ENCODE data around the gene FH. TPM values are rescaled to one million over a fixed set of nuclear protein-coding genes. Genes with fewer than 3 reads are reported as not detected.

Gene FH
- polyA plus RNA-seq (2013, experiment 1 of 2; ENCODE audit: insufficient read length): 79.9 TPM
- polyA plus RNA-seq (2013, experiment 2 of 2; ENCODE audit: insufficient read length): 57.4 TPM

- peak; percentile 99 for DNase-seq
These were observed at the start of gene FH for GRCh38 chr1:241519308-241520079. Gene FH, minus strand, starts transcription at chr1:241519755. Its CDS starts 33 bp downstream, at chr1:241519722.

GRCh38 chr1:241560849-241561187, 41.3 kb upstream of the FH start:
- DNase-seq: no peak

DNA sequence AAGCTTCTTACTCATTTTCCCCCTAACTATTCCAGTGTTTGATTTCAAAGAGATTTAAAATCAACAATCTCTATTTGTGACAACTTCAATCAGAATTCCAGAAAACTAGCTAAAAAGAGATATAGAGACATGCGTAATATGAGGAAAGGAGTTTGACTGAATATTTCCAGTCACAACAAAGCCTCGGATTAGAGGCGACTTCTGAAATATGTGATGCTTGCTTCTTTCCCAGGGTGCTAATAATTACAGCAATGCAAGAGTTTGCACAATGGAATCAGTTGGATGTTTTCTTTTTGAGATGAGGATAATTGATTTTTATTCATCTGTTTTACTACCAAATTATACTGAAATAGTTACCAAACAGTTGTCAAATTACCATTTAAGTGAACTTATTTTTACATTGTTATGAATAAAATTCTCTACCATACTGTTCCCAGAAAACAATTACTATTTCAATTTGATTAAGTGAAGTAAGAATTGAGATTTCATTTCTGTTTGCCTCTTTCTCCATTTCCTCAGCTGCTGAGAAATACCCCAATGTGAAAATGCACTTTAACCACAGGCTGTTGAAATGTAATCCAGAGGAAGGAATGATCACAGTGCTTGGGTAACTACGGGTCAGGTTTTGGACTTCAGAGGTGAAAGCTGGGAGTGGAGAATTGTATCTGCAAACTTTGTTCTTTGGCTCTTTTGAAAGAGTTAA, 40.7 kb upstream of the FH start:
- no peak for DNase-seq

GRCh38 chr1:241557551-241558193, 38.1 kb upstream of the FH start:
- DNase-seq: no peak

- DNase-seq: no peak
These were observed 37.5 kb upstream of the FH start for GRCh38 chr1:241557031-241557430.

GRCh38 chr1:241555526-241555925, 36.0 kb upstream of the FH start:
- DNase-seq: no peak

DNA sequence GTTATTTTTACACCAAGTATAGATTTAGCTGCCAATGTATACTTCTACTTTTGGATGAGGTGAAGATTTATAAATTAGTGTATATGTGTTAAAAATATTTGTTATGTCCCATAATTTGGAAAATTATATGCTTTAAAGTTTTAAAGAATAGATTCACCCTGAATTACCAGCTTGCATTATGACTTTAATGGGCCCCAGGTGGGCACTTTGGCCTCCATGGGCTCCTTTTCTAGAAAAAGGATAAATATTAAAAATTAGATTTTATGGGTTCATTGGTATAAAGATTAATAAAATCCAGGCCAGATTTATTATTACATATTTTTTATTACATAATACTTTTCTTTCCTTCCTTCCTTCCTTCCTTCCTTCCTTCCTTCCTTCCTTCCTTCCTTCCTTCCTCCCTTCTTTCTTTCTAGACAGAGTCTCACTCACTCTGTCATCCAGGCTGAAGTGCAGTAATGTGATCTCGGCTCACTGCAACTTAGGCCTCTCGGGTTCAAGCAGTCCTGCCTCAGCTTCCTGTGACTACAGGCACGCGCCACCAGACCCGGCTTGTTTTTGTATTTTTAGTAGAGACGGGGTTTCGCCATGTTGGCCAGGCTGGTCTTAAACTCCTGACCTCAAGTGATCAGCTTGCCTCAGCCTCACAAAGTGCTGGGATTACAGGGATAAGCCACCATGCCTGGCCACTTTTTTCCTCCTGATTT, 34.5 kb upstream of the FH start:
- no peak for DNase-seq

- DNase-seq: no peak
These were observed 32.4 kb upstream of the FH start for GRCh38 chr1:241551759-241552638.

GRCh38 chr1:241550318-241550717, 30.8 kb upstream of the FH start:
- DNase-seq: no peak

DNA sequence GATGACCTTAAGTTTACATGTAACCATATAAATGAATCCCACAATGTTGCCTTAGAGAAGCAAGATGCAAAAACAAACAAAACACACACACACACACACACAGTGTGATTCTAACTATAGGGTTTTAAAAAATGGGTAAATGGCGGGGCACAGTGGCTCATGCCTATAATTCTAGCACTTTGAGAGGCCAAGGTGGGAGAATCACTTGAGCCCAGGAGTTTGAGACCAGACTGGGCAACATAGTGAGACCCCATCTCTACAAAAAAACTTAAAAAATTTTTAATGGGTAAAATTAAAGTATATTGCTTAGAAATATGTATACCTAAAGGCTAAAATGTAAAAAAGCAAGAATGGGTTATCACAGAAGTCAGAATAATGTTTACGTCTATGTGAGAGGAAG, 28.5 kb upstream of the FH start:
- no peak for DNase-seq

DNA sequence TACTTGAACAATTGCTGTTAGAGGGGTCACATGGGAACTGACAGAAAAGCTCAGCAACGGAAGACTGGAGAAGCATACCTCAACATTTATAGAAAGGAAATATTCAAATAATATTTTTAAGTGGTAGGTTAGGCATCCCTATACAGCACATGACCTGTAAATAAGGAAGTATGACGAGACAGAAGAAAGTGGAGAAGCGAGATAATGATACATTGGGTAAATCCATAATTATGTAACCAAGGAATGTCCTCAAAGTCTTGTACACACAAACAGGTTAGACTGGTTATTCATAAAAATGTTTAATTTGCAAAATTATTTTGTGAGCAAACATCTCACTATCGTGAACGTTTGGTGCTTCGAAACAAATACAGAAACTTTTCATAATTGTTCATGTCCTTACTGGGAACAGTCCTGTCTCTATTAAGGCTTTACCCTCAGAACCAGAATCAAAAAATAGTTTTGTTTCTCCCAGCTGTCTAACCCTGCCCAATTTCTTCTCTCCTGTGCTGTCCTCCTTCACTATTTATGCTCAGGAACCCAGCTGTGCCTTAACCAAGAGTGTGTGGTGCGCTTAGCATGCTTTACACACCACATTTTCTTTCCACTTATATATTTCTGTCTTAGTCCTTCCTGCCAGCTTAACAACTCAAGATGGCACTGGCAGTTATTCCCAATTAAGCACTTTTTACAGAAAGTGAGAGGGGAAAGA, 22.8 kb upstream of the FH start:
- no peak for DNase-seq

DNA sequence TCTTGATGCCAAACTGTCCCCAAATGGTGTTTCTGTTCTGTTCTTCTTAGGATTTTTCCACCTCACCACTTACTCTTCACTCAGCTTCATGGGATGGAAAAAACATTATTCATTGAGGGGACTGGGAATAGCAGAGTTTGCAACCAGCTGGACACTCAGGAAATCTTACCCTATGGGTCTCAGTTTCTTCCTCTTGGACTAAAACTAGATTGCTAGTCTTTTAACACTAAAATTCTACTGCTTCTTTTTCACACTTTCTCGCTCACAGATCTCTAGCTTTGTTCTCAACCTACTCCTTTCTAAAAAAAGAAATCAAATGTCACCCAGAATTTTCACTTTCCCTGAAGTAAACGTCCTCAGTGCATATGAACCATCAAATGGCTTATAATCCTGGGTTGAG, 17.4 kb upstream of the FH start:
- DNase-seq: no peak

DNA sequence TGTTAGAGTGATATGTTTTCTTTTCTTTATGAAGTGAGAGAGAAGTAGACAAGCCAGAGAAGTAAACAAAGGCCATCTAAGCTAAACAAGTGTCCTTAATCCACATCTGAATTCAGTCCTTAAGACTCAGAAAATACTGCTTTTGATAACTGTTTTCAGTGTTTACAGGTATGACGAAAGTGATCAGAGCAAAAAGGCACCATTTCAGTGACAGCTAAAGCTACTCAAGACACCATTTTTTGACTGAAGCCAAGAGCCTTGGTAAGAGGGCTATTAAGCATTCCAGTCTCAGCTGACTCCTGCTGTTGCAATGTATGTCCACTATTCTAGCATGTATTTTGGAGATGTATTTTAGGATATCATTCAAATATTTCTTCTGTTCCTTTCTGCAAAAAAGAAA, 16.7 kb upstream of the FH start:
- DNase-seq: no peak

DNA sequence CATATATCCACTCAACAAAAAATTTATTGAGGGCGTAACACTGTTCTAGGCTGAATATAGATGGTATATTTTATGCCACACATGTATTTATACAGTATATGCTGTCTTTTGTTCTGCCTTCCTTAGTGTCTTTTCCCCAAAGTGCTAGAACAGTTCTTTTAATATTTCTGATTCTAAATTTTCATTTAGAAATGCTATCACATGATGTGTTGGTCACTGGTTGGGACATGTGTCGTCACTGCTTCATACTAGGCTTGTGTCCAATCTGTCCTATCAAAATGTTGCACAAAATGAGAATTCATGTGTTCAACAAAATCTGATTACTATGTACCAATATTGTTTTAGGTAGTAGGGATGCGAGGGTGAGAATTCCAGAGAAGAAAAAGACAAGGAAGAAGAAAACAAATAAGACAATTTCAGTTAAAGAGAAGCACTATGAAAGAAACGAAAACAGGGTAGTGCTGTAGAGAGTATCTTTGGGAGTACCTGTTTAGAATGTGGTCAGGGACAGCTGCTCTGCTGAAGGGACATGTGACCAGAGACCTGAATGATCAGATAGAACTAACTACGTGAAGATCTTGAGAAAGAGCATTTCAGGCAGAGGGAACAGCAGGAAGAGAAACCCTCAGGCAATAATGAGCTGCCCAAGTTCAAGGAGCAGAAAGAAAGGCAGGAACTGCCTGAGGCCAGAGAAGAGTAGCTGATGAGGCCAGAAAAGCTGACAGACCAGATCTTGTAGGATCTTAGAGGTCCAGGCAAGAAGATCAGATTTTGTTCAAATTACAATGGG, 14.0 kb upstream of the FH start:
- no peak for DNase-seq

- DNase-seq: no peak
These were observed 13.3 kb upstream of the FH start for GRCh38 chr1:241532864-241533263.

DNA sequence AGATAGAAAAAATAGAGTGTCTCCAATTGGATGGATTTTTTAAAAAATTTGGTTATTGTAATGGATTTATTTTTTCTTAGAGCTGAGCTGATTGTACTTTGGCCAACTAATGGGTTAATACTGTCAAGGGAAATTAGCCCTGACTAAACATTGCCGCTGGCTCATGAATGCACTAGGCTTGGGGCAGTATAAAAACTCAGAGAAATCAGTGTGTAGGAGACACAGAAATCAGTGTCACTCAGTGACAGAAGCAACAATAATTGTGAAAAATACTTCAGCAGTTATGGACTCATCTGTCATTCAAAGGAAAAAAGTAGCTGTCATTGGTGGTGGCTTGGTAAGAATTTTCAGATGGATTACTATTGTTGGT, 12.6 kb upstream of the FH start, which contains the start of gene KMO:
KMO (plus strand) TSS at position 217 of the 370 bp plus-strand sequence; CDS start at position 284, 67 bp downstream.
- DNase-seq: no peak

DNA sequence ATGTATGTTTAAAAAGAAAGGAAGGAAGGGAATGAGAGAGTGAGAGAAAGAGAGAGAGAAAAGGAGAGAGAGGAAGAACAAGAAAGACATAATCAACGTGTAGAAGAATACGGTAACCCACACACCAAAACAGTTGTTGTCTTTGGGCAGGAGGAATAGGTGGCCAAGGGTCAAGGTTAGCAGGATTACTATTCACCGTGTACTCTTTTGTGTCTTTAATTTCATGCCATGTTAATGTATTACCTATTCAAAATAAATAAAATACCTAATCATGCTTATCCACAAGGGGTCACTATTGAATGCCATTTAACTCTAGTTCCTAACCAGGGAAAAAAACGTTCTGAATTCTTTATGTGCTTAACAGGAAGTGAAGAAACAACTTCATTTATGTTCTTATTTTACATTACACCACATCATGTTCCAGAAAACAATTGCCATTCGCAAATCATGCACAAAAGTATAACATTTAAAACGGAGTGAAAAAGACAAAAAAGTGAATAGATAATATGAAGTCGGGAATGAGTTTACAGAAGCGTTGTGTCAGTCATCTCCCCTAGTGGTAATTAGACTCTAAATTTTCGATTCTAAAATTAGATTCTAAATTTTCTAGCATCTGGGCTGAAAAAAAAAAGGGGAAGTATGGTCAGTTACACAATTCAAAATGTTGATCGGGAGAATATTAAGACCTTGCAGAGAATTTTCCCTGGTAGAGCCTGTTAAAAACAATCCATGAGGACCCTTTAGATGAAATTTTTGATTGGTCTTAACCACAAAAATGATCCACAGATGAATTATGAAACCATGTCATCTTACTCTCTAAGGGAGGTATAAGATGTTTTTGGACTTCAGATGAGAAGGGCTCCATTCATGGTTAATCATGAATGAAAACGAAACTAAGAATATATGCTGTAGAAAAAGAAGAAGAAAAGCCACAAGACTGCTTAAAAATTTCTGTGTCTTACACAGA, 11.9 kb upstream of the FH start:
- DNase-seq: peak; percentile 71

DNA sequence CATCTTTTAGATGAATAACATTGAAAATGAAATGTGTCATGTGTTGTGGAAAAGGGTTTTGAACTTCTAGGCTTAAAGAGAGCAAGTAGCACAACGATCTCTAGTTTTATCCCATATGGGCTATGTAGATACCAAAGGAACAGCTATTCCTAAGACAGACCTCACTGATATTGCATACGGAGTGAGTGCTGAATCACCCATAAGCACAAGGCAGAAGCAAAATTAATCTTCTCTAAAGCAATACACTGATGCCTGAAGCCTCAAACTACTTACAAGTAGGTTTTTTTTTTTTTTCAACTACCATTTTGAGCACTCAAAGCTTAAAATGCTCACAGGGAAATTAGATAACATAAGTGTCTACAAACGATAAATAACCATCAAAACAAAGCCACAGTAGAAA, 7.6 kb upstream of the FH start:
- DNase-seq: no peak

GRCh38 chr1:241525026-241525425, 5.5 kb upstream of the FH start:
- DNase-seq: no peak

All from fibroblast of skin of back (primary cell).